CD4-positive, alpha-beta T cell (primary cell): ENCODE measurements around the gene FKBP1A. TPM values are rescaled to one million over a fixed set of nuclear protein-coding genes. Genes with fewer than 3 reads are reported as not detected.

Experiments used
- ATAC-seq: fragments of 200-7000 bp; cut with Tn5 transposase; one replicate; pipeline ENCODE4 v1.10.0; 2022; ENCODE audit warnings: mild to moderate bottlenecking; ENCODE audit not compliant: poor library complexity
- CTCF ChIA-PET: fragments of 350-600 bp; sonication (Branson Sonifier 250); formaldehyde crosslinking; loops from one replicate; lab custom pipeline; 2021; ENCODE audit warnings: antibody characterized with exemption, inconsistent platforms; lab: Charles Lee
- POLR2A ChIA-PET: fragments of 350-600 bp; sonication (Branson Sonifier 250); formaldehyde crosslinking; loops from one replicate; lab custom pipeline; 2021; ENCODE audit warnings: antibody characterized with exemption, inconsistent platforms; lab: Charles Lee
- DNase-seq, 14 experiments: peaks; one replicate each; pipeline ENCODE4 v3.0.0-alpha.2; 2013 to 2020; ENCODE audit warnings: mixed read lengths in 2 of 14
- H3K27ac ChIP-seq, 2 donors: one replicate each; pipeline versions ENCODE4 v1.5.1 to v1.7.0; 2013; ENCODE audit warnings: low read length in 2 of 2, low read depth in 1 of 2, mild to moderate bottlenecking in 1 of 2
- H3K27me3 ChIP-seq, 2 experiments: 1 replicate in 1 of 2; 2 replicates in 1 of 2; pipeline versions ENCODE4 v1.6.1 to v1.7.0; 2013; ENCODE audit warnings: low read length in 2 of 2, control low read depth in 1 of 2, mild to moderate bottlenecking in 1 of 2, moderate library complexity in 1 of 2; ENCODE audit not compliant: insufficient read depth in 2 of 2, control insufficient read depth in 1 of 2
- H3K36me3 ChIP-seq: one replicate; pipeline ENCODE4 v1.6.1; 2013; ENCODE audit warnings: low read length, control low read depth; ENCODE audit not compliant: insufficient read depth
- H3K4me1 ChIP-seq: one replicate; pipeline ENCODE4 v1.6.1; 2013; ENCODE audit warnings: low read length, control low read depth; ENCODE audit not compliant: insufficient read depth
- H3K4me3 ChIP-seq: one replicate; pipeline ENCODE4 v1.5.1; 2013; ENCODE audit warnings: mild to moderate bottlenecking, low read length, moderate library complexity
- H3K9me3 ChIP-seq, 2 experiments: 1 replicate in 1 of 2; 2 replicates in 1 of 2; pipeline versions ENCODE4 v1.6.1 to v1.7.0; 2013; ENCODE audit warnings: low read length in 2 of 2, mild to moderate bottlenecking in 2 of 2, control low read depth in 1 of 2, moderate library complexity in 1 of 2; ENCODE audit not compliant: control insufficient read depth in 1 of 2, insufficient read depth in 1 of 2
- H3K27ac Mint-ChIP-seq: one replicate; pipeline ENCODE4 v1.8.0; 2020; ENCODE audit warnings: mixed read lengths
- H3K27me3 Mint-ChIP-seq: one replicate; pipeline ENCODE4 v1.8.0; 2021; ENCODE audit warnings: mixed read lengths
- H3K36me3 Mint-ChIP-seq: one replicate; pipeline ENCODE4 v1.8.0; 2021; ENCODE audit warnings: low read depth, mixed read lengths
- H3K4me1 Mint-ChIP-seq: one replicate; pipeline ENCODE4 v1.8.0; 2021; ENCODE audit warnings: low read depth, mixed read lengths
- H3K4me3 Mint-ChIP-seq: one replicate; pipeline ENCODE4 v1.8.0; 2020; ENCODE audit warnings: mild to moderate bottlenecking, mixed read lengths
- H3K9me3 Mint-ChIP-seq: one replicate; pipeline ENCODE4 v1.8.0; 2020; ENCODE audit warnings: mixed read lengths
- intact Hi-C, 2 experiments: fragments of 100-400 bp; cut with DNase I in 1 of 2; cut with micrococcal nuclease in 1 of 2; formaldehyde crosslinking; loops; one replicate each; pipeline versions ENCODE4 v1.15.1 to v1.9.0; 2023 to 2025; cut with DNase I, micrococcal nuclease
- total RNA-seq, 174 experiments: library from RNA in 2 of 174; stranded (reverse) in 2 of 174; gene quantifications; one replicate each; pipeline ENCODE4 v1.2.3 and lab custom pipeline; 2021 to 2026
- TF ChIP-seq, protein P1 (sequence below): fragments of 200-600 bp; IDR thresholded peaks from one replicate; pipeline ENCODE4 v1.8.0; 2022; ENCODE audit warnings: antibody characterized with exemption, mild to moderate bottlenecking

The FKBP1A gene
- total RNA-seq, 2 experiments from 2014 or later, result 43.3 to 45.4 TPM

DNA sequence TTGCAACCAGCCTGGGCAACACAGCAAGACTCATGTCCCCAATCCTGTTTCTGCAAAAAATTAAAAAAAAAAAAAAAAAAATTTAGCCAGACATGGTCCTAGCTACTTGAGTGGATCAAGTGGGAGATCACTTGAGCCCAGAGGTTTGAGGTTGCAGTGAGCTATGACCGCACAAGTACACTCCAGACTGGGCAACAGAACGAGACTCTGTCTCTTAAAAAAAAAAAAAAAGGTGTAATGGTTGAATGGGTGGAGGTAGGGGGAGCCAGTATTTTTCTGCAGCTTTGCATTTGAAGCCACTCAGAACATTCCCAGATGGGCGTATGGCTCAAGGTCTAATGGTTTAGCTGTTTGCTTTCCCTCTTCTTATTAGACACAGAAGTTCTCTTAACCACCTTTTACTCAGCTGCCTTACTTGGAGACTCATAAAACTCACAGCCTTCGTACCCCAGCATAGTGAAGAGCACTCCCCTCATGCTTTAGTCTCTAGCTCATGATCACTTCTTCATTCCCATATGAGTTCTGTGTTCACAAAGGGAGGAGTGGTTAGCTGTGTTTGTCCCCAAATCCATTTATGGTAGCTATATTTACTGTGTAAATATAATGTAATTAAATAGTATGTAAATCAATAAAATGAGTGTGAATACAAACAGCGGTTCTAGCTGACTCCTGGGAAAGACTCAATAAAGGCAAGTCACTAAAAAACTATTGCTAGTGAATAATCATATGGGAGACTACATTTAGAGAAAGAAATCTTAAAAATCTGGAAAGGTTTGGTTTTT is 9.0 kb downstream of the FKBP1A start:
- TF ChIP-seq, protein P1, sequence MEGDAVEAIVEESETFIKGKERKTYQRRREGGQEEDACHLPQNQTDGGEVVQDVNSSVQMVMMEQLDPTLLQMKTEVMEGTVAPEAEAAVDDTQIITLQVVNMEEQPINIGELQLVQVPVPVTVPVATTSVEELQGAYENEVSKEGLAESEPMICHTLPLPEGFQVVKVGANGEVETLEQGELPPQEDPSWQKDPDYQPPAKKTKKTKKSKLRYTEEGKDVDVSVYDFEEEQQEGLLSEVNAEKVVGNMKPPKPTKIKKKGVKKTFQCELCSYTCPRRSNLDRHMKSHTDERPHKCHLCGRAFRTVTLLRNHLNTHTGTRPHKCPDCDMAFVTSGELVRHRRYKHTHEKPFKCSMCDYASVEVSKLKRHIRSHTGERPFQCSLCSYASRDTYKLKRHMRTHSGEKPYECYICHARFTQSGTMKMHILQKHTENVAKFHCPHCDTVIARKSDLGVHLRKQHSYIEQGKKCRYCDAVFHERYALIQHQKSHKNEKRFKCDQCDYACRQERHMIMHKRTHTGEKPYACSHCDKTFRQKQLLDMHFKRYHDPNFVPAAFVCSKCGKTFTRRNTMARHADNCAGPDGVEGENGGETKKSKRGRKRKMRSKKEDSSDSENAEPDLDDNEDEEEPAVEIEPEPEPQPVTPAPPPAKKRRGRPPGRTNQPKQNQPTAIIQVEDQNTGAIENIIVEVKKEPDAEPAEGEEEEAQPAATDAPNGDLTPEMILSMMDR, result no peak
- Histone ChIP-seq H3K9me3 (no peaks in the 10 kb centered on the region), H3K27me3 (no peaks in the 10 kb centered on the region), H3K4me3 (no peak overlapping the region), H3K36me3 (peaks cover 31% of the 10 kb centered on the region), H3K4me1 (peaks cover 60% of the 10 kb centered on the region), H3K27ac (no peak overlapping the region)
- Mint-ChIP-seq H3K27me3 (no peaks in the 10 kb centered on the region), H3K4me1 (peaks cover 93% of the 10 kb centered on the region), H3K27ac (no peak overlapping the region), H3K36me3 (peaks cover 63% of the 10 kb centered on the region), H3K4me3 (no peak overlapping the region), H3K9me3 (no peaks in the 10 kb centered on the region)
- ChIA-PET POLR2A (no interaction called here), CTCF (interaction anchor here (1.0 kb wide), 1 partner anchor 8 kb away, joined by 3 read pairs; no protein-coding TSS in a partner anchor)
- intact Hi-C loops, result no loop called here
- ATAC-seq (no peak), DNase-seq (no peak)

DNA sequence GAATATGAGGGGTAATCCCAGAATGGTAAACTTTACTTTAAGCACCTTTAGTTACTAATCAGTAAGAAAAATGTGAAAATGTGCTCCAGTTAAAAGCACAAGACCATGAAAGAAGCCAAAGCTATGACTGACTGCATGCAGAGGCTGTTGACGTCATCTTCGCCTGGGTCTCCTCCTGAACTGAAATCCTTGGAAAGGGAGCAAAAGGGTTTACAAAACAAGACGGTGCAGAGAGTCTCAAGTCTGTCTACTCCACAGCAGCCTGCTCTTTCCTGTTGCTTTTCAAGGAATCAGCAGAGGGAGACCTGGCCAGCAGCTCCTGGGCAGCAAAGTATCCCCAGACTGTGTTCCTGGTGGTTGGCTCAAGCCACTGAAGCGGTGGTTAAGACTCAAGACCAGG is 10.2 kb downstream of the FKBP1A start:
- CTCF ChIA-PET, result no interaction called here
- Histone ChIP-seq H3K36me3 (peaks cover 31% of the 10 kb centered on the region), H3K4me1 (peaks cover 62% of the 10 kb centered on the region), H3K27me3 (no peaks in the 10 kb centered on the region), H3K4me3 (no peak overlapping the region), H3K9me3 (no peaks in the 10 kb centered on the region), H3K27ac (no peak overlapping the region)
- intact Hi-C loops, result no loop called here
- no peak for DNase-seq
- no peak for ATAC-seq
- Mint-ChIP-seq H3K9me3 (no peaks in the 10 kb centered on the region), H3K4me3 (no peak overlapping the region), H3K27me3 (no peaks in the 10 kb centered on the region), H3K27ac (no peak overlapping the region), H3K4me1 (peaks cover 93% of the 10 kb centered on the region), H3K36me3 (peaks cover 67% of the 10 kb centered on the region)
- TF ChIP-seq, protein P1, result no peak
- POLR2A ChIA-PET, result no interaction called here

DNA sequence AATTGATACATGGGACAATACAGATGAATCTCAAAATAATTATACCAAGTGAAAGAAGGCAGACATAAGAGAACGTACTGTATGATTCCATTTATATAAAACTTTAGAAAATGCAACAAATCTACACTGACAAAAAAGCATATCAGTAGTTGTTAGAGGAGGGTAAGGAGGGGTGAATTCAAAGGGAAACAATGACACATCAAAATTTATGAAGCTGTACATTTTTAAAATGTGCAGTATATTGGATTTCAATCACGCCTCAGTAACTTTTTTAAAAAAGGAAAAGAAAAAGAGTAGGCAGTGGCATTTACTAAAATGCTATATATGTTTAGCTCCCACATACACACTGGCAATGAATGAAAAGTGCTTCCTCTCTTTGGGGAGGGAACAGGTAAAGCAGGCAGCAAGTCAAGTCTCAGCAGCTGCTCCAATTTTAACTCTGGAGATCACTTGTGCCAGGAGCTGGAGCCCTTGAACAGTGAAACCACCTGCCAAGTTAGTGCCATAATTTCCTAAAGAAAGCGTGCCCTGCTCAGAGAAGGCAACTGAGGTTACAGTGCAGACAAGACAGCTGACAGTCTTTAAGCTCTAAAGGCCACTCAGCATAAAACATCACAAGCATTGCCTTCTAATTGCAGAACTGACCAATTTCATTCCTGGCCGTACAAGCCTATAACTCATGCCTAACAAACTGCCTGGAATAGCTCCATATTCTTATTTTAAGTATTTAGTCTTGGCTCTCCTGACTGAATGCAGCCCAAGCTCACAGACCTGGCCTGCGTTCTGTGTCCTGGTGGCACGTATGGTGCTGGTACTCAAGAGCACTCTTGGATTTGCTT is 10.9 kb downstream of the FKBP1A start:
- Histone ChIP-seq H3K36me3 (peaks cover 31% of the 10 kb centered on the region), H3K4me1 (peaks cover 62% of the 10 kb centered on the region), H3K4me3 (no peak overlapping the region), H3K9me3 (no peaks in the 10 kb centered on the region), H3K27ac (no peak overlapping the region), H3K27me3 (no peaks in the 10 kb centered on the region)
- H3K27ac Mint-ChIP-seq, result peak overlapping the region; percentile 40
- POLR2A ChIA-PET, result interaction anchor here (1.6 kb wide), 1 partner anchor 9 kb away, joined by 5 read pairs; no protein-coding TSS in a partner anchor
- peaks cover 94% of the 10 kb centered on the region for H3K4me1 Mint-ChIP-seq
- no peak for DNase-seq
- CTCF ChIA-PET, result interaction anchor here (1.2 kb wide), 1 partner anchor 57 kb away, joined by 3 read pairs; no protein-coding TSS in a partner anchor
- no peak overlapping the region for H3K4me3 Mint-ChIP-seq
- TF ChIP-seq, protein P1, result no peak
- intact Hi-C loops, result no loop called here
- no peak for ATAC-seq
- peaks cover 74% of the 10 kb centered on the region for H3K36me3 Mint-ChIP-seq
- H3K9me3 Mint-ChIP-seq, result no peaks in the 10 kb centered on the region
- no peaks in the 10 kb centered on the region for H3K27me3 Mint-ChIP-seq
